PC-3 (cell line): ENCODE data around the gene SEMA4G. TPM values are rescaled to one million over a fixed set of nuclear protein-coding genes. Genes with fewer than 3 reads are reported as not detected.

Experiments
- ATAC-seq: fragments of 200-7000 bp; cut with Tn5 transposase; 2 replicates; pipeline ENCODE4 v1.9.1; 2020; ENCODE audit warnings: mild to moderate bottlenecking, moderate library complexity
- BruUV-seq: library from RNA; stranded (reverse); fragments of 400-500 nt; replicated peaks from 2 replicates; lab custom pipeline; 2021; lab: Mats Ljungman, UMichigan
- CTCF ChIA-PET: fragments of 300-600 bp; sonication (Branson Sonifier 250); formaldehyde crosslinking; loops from one replicate; lab custom pipeline; 2022; ENCODE audit warnings: antibody characterized with exemption; lab: Charles Lee
- POLR2A ChIA-PET: fragments of 300-600 bp; sonication (Branson Sonifier 250); formaldehyde crosslinking; loops from one replicate; lab custom pipeline; 2022; ENCODE audit warnings: antibody characterized with exemption; ENCODE audit not compliant: unreplicated experiment; lab: Charles Lee
- DNase-seq: peaks from one replicate; pipeline ENCODE4 v3.0.0-alpha.2; 2015
- H2AFZ ChIP-seq: fragments of 300-600 bp; sonication (generic); 2 replicates; pipeline ENCODE4 v1.6.0; 2016; ENCODE audit warnings: antibody characterized with exemption, low read length
- H3F3A ChIP-seq: fragments of 300-600 bp; sonication (generic); one replicate; pipeline ENCODE4 v1.6.0; 2017; ENCODE audit warnings: antibody characterized with exemption, low read length, control low read depth, mild to moderate bottlenecking; ENCODE audit not compliant: unreplicated experiment
- H3K27ac ChIP-seq: fragments of 300-600 bp; sonication (generic); 2 replicates; pipeline ENCODE4 v1.5.1; 2016; ENCODE audit warnings: mild to moderate bottlenecking, low read length
- H3K27me3 ChIP-seq: fragments of 300-600 bp; sonication (generic); 2 replicates; pipeline ENCODE4 v1.6.1; 2016; ENCODE audit warnings: low read length, mixed read lengths
- H3K36me3 ChIP-seq: fragments of 300-600 bp; sonication (generic); 2 replicates; pipeline ENCODE4 v1.6.1; 2016; ENCODE audit warnings: low read depth, mixed run types, low read length, mixed read lengths
- H3K4me1 ChIP-seq: fragments of 300-600 bp; sonication (generic); 2 replicates; pipeline ENCODE4 v1.5.1; 2016; ENCODE audit warnings: low read length; ENCODE audit not compliant: insufficient read depth
- H3K4me2 ChIP-seq: fragments of 300-600 bp; sonication (generic); 2 replicates; pipeline ENCODE4 v1.6.0; 2016; ENCODE audit warnings: low read length
- H3K4me3 ChIP-seq: fragments of 300-600 bp; sonication (generic); 2 replicates; pipeline ENCODE4 v1.5.1; 2016; ENCODE audit warnings: mild to moderate bottlenecking, low read length, mixed read lengths
- H3K79me2 ChIP-seq: fragments of 300-600 bp; sonication (generic); 2 replicates; pipeline ENCODE4 v1.6.1; 2017; ENCODE audit warnings: low read length, mixed read lengths
- H3K9ac ChIP-seq: fragments of 300-600 bp; sonication (generic); 2 replicates; pipeline ENCODE4 v1.6.0; 2016; ENCODE audit warnings: mild to moderate bottlenecking, low read length
- H3K9me2 ChIP-seq: fragments of 300-600 bp; sonication (generic); replicated peaks from 2 replicates; pipeline ENCODE4 v1.6.1; 2016; ENCODE audit warnings: mixed run types, low read length, mixed read lengths
- H3K9me3 ChIP-seq: fragments of 300-600 bp; sonication (generic); 2 replicates; pipeline ENCODE4 v1.6.1; 2016; ENCODE audit warnings: low read length, mixed read lengths
- H4K20me1 ChIP-seq: fragments of 300-600 bp; sonication (generic); 2 replicates; pipeline ENCODE4 v1.6.1; 2016; ENCODE audit warnings: low read length, mixed read lengths
- EZH2 ChIP-seq: fragments of 300-600 bp; sonication (generic); IDR thresholded peaks from one replicate; pipeline ENCODE4 v1.6.1; 2017; ENCODE audit warnings: antibody characterized with exemption, mild to moderate bottlenecking, low read length; ENCODE audit not compliant: unreplicated experiment
- EZH2phosphoT487 ChIP-seq: fragments of 300-600 bp; sonication (generic); IDR thresholded peaks from 2 replicates; pipeline ENCODE4 v1.6.1; 2018; ENCODE audit warnings: mild to moderate bottlenecking, antibody characterized with exemption, low read length, borderline replicate concordance
- intact Hi-C: fragments of 100-400 bp; cut with micrococcal nuclease; formaldehyde crosslinking; loops from 2 replicates; pipeline ENCODE4 v1.9.0; 2023
- total RNA-seq: library from RNA; depleted of rRNA; stranded (reverse); fragments of >200 nt; gene quantifications from 2 replicates; pipeline ENCODE4 v1.2.3, GENCODE V29; 2014
- TF ChIP-seq, protein P1 (sequence below): fragments of 300-600 bp; sonication (generic); conservative IDR thresholded peaks from 2 replicates; pipeline ENCODE4 v1.5.1; 2017; ENCODE audit warnings: antibody characterized with exemption, low read depth, mild to moderate bottlenecking, low read length

Gene SEMA4G
- total RNA-seq, 1 experiment from 2014 or later, result 2.6 TPM

DNA sequence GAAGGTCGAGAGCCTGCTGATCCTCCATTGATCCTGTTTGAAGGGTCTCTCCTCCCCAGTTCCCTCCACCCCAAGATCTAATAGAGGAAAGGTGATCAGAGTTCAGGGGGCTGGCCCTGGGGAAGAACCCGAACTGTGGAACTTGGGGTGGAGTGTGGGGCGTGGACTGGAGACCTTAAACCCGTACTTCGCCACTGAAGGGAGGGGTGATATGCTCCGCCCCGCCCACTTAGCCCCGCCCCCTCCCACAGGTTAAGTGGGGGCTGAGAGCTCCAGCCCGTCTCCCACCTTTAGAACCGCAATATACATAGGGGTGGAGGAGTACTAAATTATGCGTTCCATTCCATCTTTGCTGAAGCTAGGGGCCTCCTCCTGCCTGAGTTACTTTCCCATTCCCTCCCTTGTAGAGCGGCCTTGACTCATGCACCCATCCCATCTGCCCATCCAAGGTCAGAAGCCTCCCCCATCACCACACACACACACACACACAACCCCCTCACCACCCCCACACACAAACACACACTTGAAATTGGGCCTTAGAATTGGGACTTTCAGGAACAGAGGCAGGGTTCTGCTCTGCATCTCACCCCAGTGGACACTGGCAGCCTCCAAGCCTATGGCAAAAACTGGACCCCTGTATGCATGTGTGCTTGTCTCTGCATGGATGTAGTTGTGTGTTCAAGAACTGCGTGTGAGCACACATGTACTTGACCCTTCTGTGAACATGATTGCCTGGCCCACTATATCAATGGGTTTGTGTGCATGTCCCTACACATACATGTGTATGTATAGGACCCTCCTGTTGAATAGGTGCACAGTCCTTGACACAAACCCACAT lies 991 bp downstream of the SEMA4G start:
- CTCF ChIA-PET, result interaction anchor here (0.7 kb wide), 1 partner anchor 72 kb away, joined by 5 read pairs; no protein-coding TSS in a partner anchor
- Histone ChIP-seq H3K9me3 (no peaks in the 10 kb centered on the region), H3K4me2 (peak overlapping the region; percentile 99), H4K20me1 (no peaks in the 10 kb centered on the region), H3K36me3 (no peaks in the 10 kb centered on the region; the same call in 1 of the 2 replicates), H3F3A (no peaks in the 10 kb centered on the region), H3K4me3 (peak overlapping the region; percentile 66), H3K9me2 (no peaks in the 10 kb centered on the region), H3K27me3 (no peaks in the 10 kb centered on the region), H3K4me1 (peaks cover 6% of the 10 kb centered on the region; the same call in 1 of the 2 replicates), H2AFZ (peak overlapping the region; percentile 89), H3K27ac (no peak overlapping the region), H3K79me2 (no peaks in the 10 kb centered on the region), H3K9ac (no peak overlapping the region)
- no peak for TF ChIP-seq EZH2
- TF ChIP-seq, protein P1, sequence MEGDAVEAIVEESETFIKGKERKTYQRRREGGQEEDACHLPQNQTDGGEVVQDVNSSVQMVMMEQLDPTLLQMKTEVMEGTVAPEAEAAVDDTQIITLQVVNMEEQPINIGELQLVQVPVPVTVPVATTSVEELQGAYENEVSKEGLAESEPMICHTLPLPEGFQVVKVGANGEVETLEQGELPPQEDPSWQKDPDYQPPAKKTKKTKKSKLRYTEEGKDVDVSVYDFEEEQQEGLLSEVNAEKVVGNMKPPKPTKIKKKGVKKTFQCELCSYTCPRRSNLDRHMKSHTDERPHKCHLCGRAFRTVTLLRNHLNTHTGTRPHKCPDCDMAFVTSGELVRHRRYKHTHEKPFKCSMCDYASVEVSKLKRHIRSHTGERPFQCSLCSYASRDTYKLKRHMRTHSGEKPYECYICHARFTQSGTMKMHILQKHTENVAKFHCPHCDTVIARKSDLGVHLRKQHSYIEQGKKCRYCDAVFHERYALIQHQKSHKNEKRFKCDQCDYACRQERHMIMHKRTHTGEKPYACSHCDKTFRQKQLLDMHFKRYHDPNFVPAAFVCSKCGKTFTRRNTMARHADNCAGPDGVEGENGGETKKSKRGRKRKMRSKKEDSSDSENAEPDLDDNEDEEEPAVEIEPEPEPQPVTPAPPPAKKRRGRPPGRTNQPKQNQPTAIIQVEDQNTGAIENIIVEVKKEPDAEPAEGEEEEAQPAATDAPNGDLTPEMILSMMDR, result no peak
- TF ChIP-seq EZH2phosphoT487, result no peak
- intact Hi-C loops, result no loop called here
- no peak for DNase-seq
- ATAC-seq, result no peak
- BruUV-seq, result no TSS peak
- POLR2A ChIA-PET, result no interaction called here

DNA sequence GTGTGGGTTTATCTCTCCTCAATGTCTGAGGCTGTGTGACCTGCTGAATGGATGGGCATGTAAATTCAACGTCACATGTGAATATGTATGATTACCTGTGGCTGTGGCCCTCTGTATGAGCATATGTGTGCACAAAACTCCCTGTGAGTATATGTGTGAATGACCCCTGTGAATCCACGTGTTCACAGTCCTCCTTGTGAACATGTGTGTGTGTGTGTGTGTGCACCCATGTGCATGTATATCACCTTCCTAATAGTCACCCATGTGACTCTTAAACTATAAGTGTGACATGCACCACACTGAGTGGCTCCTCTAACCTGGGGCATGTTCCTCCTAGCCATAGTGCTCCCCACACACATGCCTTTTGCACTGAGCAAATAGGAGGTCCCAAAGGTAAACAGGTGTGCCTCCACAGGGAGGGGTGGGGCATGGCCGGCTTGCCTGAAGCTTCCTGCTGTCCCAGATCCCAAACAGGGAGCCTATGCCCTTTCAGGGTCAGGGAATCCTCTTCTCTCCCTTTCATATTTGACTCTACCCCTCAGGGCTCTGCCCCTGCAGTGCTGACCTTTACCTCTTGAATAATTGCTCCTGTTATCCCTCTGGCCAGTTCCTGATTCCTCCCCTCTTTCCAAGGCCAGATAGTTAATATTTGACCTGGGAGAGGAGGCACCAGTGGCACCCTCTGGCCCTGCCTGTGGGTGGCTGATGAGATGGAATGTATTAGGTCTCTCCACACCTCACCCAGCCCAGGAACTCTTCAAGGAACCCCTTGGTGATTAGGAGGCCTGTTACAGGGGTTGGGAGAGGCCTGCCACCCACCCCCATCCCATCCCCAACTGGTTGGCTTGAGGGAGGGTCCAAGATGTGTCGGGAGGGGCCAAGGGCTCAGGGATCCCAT lies 1.9 kb downstream of the SEMA4G start:
- Histone ChIP-seq H3K4me2 (no peak overlapping the region), H3K9ac (no peak overlapping the region), H3K27ac (no peak overlapping the region), H4K20me1 (no peaks in the 10 kb centered on the region), H3F3A (no peaks in the 10 kb centered on the region), H3K36me3 (no peaks in the 10 kb centered on the region), H2AFZ (no peak overlapping the region), H3K4me3 (no peak overlapping the region), H3K27me3 (no peaks in the 10 kb centered on the region), H3K4me1 (peaks cover 6% of the 10 kb centered on the region; the same call in 1 of the 2 replicates), H3K79me2 (no peaks in the 10 kb centered on the region), H3K9me3 (no peaks in the 10 kb centered on the region), H3K9me2 (no peaks in the 10 kb centered on the region)
- DNase-seq (no peak), ATAC-seq (no peak)
- intact Hi-C loops, result no loop called here
- BruUV-seq, result no TSS peak
- TF ChIP-seq, protein P1, result no peak
- TF ChIP-seq EZH2phosphoT487 (no peak), EZH2 (no peak)
- CTCF ChIA-PET, result interaction anchor here (0.6 kb wide), 1 partner anchor 44 kb away, joined by 3 read pairs; no protein-coding TSS in a partner anchor
- POLR2A ChIA-PET, result no interaction called here
